GM12873 (cell line): ENCODE measurements around the gene CLIP3.

Source experiments
- TF ChIP-seq, protein P1 (sequence below): IDR thresholded peaks from 2 replicates; pipeline ENCODE4 v1.5.1; 2012; ENCODE audit warnings: low read depth, mild to moderate bottlenecking, moderate library complexity, low read length, control low read depth; ENCODE audit not compliant: insufficient read depth; ENCODE audit errors: missing control alignments

The CLIP3 gene

GRCh38 chr19:35995048-35995993 is 37.4 kb downstream of the CLIP3 start, which contains the start of gene SDHAF1:
TSS of gene SDHAF1 (plus strand) at chr19:35995188. CDS start at chr19:35995275, 87 bp downstream.
- TF ChIP-seq, protein P1, sequence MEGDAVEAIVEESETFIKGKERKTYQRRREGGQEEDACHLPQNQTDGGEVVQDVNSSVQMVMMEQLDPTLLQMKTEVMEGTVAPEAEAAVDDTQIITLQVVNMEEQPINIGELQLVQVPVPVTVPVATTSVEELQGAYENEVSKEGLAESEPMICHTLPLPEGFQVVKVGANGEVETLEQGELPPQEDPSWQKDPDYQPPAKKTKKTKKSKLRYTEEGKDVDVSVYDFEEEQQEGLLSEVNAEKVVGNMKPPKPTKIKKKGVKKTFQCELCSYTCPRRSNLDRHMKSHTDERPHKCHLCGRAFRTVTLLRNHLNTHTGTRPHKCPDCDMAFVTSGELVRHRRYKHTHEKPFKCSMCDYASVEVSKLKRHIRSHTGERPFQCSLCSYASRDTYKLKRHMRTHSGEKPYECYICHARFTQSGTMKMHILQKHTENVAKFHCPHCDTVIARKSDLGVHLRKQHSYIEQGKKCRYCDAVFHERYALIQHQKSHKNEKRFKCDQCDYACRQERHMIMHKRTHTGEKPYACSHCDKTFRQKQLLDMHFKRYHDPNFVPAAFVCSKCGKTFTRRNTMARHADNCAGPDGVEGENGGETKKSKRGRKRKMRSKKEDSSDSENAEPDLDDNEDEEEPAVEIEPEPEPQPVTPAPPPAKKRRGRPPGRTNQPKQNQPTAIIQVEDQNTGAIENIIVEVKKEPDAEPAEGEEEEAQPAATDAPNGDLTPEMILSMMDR = no peak

DNA sequence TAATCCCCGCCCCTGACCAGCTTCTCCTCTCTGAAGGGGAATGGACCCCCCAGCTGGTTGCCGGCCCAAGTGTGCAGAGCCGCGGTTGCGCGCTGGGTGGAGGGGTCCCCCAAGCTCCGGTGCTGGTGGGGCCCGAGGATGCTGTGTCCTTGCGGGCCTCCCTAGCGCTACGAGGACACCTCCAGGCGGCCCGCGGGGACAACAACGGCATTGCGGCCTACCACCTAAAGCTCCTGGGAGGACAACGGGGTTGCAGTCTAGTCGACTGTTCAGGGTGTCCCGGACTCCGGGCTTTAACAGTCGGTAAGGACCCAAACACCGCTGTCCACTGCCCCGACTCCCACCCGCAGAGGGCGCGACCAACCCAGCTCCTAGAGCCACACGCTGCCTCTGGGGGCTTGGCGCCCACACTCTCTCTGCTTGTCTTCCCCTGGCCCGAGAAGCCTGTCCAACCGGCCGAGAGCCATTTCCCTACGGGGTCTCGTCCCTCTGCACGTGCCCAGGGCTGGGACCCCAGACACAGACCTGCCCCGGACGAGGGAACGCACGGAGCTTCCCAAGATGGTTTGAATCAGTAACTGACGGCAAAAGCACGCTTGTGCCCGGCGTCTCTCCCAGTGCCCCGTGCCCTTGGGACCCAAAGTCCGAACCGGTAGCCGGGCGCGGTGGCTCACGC is 38.6 kb downstream of the CLIP3 start:
- TF ChIP-seq, protein P1 = peak; percentile 28

DNA sequence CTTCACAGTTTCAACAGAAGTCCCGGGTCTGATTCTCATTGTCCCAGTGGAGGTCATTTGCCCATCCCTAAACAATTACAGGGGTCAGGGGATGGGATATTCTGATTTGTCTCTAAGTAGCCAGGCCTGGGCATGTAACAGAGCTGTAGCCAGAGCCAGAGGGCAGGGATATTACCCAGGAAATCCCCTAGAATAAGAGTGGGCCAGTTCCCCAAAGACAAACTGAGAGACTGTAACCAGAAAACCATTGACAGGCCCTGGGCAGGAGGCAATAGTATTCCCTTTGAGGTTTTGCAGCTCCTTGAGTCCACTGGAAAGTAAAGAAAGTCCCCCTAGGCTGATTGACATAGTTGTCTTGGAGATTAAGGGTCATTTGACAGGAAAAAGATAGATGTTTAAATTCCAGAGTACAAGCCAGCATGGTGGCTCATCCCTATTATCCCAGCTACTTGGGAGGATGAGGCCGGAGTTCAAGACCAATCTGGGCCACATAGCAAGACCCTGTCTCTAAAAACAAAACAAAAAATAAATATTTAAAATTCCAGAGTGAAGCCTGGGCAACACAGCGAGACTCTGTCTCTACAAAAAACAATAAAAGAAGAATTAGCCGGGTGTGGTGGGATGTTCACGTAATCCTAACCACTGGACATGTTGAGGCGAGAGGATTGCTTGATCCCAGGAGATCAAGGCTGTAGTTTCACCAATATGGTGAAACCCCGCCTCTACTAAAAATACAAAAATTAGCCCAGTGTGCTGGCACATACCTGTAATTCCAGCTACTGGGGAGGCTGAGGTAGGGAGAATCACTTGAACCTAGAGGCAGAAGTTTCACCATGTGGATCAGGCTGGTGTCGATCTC is 39.5 kb downstream of the CLIP3 start:
- TF ChIP-seq, protein P1 = no peak

- TF ChIP-seq, protein P1 = no peak
Observed at GRCh38 chr19:35991731-35992450, 40.8 kb downstream of the CLIP3 start.

DNA sequence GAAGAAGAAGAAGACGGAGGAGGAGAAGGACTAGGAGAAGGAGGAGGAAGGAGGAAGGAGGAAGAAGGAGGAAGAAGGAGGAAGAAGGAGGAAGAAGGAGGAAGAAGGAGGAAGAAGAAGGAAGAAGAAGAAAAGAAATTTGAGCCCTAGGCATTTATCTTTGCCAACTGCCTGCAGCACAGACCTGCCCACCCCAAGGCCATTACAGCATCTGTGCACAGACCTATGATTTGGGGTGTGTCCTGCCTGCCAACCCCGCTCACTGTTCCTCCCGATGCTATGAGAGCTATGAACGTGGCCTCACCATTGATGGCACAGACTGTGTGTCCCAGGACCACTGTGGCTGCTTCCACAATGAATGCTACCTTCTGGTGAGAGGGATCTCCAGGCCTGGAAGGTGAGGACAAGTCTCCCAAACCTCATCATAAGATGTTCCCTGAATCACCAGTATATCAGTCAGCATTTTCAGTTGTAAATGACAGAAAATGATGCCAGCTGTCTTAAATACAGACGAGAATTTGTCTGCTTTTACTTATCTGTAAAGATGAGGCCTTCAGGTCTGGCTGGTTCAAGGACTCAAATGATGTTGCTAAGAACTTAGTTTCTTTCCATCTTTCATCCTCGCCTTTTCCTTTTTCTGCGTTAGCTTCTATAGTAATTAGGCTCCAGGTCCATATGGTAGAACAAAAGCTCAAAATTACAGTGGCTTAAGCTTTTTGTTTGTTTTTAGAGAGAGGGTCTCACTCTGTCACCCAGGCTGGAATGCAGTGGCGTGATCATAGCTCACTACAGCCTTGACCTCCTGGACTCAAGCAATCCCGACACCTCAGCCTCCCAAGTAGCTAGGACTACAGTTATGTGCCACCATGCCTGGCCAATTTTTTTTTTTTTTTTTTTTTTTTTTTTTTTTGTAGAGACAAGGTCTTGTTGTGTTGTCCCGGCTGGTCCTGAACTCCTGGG is 41.6 kb downstream of the CLIP3 start:
- TF ChIP-seq, protein P1 = no peak

GRCh38 chr19:35990156-35990555 is 42.5 kb downstream of the CLIP3 start:
- TF ChIP-seq, protein P1 = no peak
